Measurements from ENCODE around the gene OLFM1. TPM values are rescaled to one million over a fixed set of nuclear protein-coding genes. Genes with fewer than 3 reads are reported as not detected.

Gene OLFM1
- total RNA-seq, 2 experiments from 2014 or later: not detected

Other genes starting within 250 kb of the OLFM1 start
- gene FCN2, start 206.9 kb upstream of the OLFM1 start, total RNA-seq: not detected
- gene FCN1, start 169.8 kb upstream of the OLFM1 start, total RNA-seq: not detected

Measured in activated CD8-positive, alpha-beta T cell treated with anti-CD3 and anti-CD28 coated beads, Interleukin-2, amount 10 ng/mL, durations not matched to agents 7 days and 5 days (primary cell).